PC-9 (cell line): Measurements from ENCODE around the gene DYSF.

Experiments used
- CTCF ChIP-seq: fragments of 200-600 bp; sonication (generic); conservative IDR thresholded peaks from 2 replicates; pipeline ENCODE4 v1.6.1; 2017; ENCODE audit warnings: mixed run types, antibody characterized with exemption, mild to moderate bottlenecking, moderate library complexity
- EZH2 ChIP-seq: fragments of 200-600 bp; sonication (generic); IDR thresholded peaks from 2 replicates; pipeline ENCODE4 v1.8.0; 2017; ENCODE audit warnings: antibody characterized with exemption, low read depth

- no peak for TF ChIP-seq CTCF
- TF ChIP-seq EZH2: no peak
Observed at GRCh38 chr2:71602581-71602980, 149.2 kb downstream of the DYSF start.
